Immature natural killer cell (primary cell): Measurements from ENCODE around the gene ULK4. TPM values are rescaled to one million over a fixed set of nuclear protein-coding genes. Genes with fewer than 3 reads are reported as not detected.
"Not testable (repeated sequence)": the region's sequence is repeated elsewhere in the genome, so short reads cannot be mapped to it uniquely, and the experiment has no call there.

ENCODE experiments used
- DNase-seq, 3 donors: peaks; one replicate each; pipeline ENCODE4 v3.0.0; 2022; ENCODE audit warnings: mixed read lengths in 1 of 3
- H3K27ac Mint-ChIP-seq, 6 donors: one replicate each; pipeline ENCODE4 v1.8.0; 2020; ENCODE audit warnings: mixed read lengths in 6 of 6, mild to moderate bottlenecking in 5 of 6, inconsistent platforms in 4 of 6, moderate library complexity in 3 of 6
- H3K27me3 Mint-ChIP-seq, 3 donors: one replicate each; pipeline ENCODE4 v1.8.0; 2020 to 2021; ENCODE audit warnings: low read depth in 3 of 3, mild to moderate bottlenecking in 3 of 3, mixed read lengths in 3 of 3, moderate library complexity in 3 of 3, inconsistent platforms in 1 of 3
- H3K36me3 Mint-ChIP-seq, 3 donors: one replicate each; pipeline ENCODE4 v1.8.0; 2020; ENCODE audit warnings: mixed read lengths in 3 of 3, inconsistent platforms in 2 of 3, mild to moderate bottlenecking in 2 of 3
- H3K4me1 Mint-ChIP-seq, 2 donors: one replicate each; pipeline ENCODE4 v1.8.0; 2020; ENCODE audit warnings: inconsistent platforms in 2 of 2, mild to moderate bottlenecking in 2 of 2, mixed read lengths in 2 of 2, moderate library complexity in 1 of 2
- H3K4me3 Mint-ChIP-seq, 5 donors: one replicate each; pipeline ENCODE4 v1.8.0; 2020; ENCODE audit warnings: mild to moderate bottlenecking in 5 of 5, mixed read lengths in 5 of 5, inconsistent platforms in 3 of 5, moderate library complexity in 3 of 5
- H3K9me3 Mint-ChIP-seq, 6 donors: one replicate each; pipeline ENCODE4 v1.8.0; 2020; ENCODE audit warnings: mild to moderate bottlenecking in 6 of 6, mixed read lengths in 6 of 6, inconsistent platforms in 4 of 6, moderate library complexity in 3 of 6
- polyA plus RNA-seq, 3 donors: library from polyadenylated mRNA; unstranded; fragments of 300-500 nt; fragmentation: Illumina TruSeq; gene quantifications; one replicate each; pipeline ENCODE4 v1.2.3, GENCODE V29; 2021

The ULK4 gene
- polyA plus RNA-seq, 3 donors from 2014 or later: 9.9 to 10.6 (median 9.9) TPM

DNA sequence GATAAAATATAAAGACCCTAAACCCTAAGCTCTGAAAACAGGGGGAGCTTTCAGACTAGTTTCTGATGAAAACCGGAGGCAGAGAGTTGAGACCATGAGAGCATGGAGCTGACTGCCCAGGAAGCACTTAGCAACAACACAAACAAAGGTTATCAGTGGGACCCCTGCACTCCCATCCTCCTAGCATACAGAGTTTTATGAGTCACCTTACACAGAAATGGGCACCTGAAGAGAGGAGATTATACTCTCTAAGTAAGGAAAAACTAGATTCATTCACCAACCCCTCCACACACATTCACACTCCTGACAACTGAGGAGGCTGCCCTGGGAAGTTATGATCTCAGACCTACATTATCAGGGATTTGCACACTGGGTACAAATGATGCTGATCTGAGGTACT, 261.7 kb downstream of the ULK4 start:
- no peak overlapping the region for H3K27ac Mint-ChIP-seq
- no peak overlapping the region for H3K4me3 Mint-ChIP-seq
- no peak for DNase-seq
- no peaks in the 10 kb centered on the region for H3K9me3 Mint-ChIP-seq
- no peaks in the 10 kb centered on the region for H3K4me1 Mint-ChIP-seq
- H3K36me3 Mint-ChIP-seq: peaks cover 0 to 13% (median 5%) of the 10 kb centered on the region in 3 donors
- H3K27me3 Mint-ChIP-seq: no peaks in the 10 kb centered on the region

DNA sequence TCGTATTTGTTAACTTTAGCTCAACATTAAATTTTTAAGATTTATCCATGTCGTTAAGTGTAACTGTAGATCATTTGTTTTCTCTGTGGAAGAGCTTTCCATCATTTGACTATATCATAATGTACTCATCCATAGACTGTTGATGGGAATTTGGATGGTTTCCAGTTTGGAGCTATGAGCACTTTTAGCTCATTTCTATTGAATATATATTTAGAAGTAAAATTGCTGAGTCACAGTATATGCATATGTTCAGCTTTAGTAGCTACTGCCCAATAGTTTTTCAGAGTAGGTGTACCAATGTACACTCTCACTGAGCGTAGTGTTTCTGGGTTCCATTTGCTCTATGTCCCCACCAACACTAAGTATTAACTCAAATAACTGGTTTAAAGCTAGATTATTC, 263.0 kb downstream of the ULK4 start:
- Mint-ChIP-seq H3K27me3 (no peaks in the 10 kb centered on the region), H3K36me3 (peaks cover 0 to 14% (median 14%) of the 10 kb centered on the region in 3 donors), H3K4me1 (no peaks in the 10 kb centered on the region), H3K9me3 (no peaks in the 10 kb centered on the region), H3K27ac (no peak overlapping the region), H3K4me3 (no peak overlapping the region)
- DNase-seq: no peak

DNA sequence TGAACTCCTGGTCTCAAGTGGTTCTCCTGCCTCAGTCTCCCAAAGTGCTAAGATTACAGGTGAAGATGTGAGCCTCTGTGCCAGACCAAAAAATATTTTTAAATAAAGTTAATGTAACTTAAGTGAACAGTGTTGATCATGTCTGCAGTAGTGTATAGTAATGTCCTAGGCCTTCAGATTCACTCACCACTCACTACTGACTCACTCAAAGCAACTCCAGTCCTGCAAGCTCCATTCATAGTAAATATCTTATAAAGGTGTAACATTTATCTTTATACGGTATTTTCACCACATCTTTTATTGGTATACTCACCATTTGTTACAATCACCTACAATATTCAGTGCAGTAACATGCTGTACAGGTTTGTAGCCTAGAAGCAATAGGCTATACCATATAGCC, 264.2 kb downstream of the ULK4 start:
- Mint-ChIP-seq H3K27me3 (no peaks in the 10 kb centered on the region), H3K4me3 (no peak overlapping the region), H3K4me1 (no peaks in the 10 kb centered on the region), H3K27ac (no peak overlapping the region), H3K36me3 (peaks cover 0 to 18% (median 15%) of the 10 kb centered on the region in 3 donors), H3K9me3 (no peaks in the 10 kb centered on the region)
- no peak for DNase-seq

DNA sequence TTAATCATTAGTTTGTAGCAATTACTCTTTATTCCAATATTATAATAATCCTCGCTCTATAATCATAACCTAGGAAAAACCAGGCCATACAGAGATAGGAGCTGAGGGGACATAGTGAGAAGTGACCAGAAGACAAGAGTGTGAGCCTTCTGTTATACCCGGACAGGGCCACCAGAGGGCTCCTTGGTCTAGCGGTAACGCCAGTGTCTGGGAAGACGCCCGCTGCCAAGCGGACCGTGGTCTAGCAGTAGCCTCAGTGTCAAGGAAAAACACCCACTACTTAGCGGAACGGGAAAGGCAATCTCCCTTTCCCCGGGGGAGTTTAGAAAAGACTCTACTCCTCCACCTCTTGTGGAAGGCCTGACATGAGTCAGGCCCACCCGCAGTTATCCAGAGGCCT, 266.1 kb downstream of the ULK4 start:
- not testable (repeated sequence) for H3K27ac Mint-ChIP-seq, H3K4me1 Mint-ChIP-seq, H3K9me3 Mint-ChIP-seq, DNase-seq, H3K4me3 Mint-ChIP-seq, H3K27me3 Mint-ChIP-seq
- peaks cover 0 to 20% (median 14%) of the 10 kb centered on the region in 3 donors for H3K36me3 Mint-ChIP-seq

DNA sequence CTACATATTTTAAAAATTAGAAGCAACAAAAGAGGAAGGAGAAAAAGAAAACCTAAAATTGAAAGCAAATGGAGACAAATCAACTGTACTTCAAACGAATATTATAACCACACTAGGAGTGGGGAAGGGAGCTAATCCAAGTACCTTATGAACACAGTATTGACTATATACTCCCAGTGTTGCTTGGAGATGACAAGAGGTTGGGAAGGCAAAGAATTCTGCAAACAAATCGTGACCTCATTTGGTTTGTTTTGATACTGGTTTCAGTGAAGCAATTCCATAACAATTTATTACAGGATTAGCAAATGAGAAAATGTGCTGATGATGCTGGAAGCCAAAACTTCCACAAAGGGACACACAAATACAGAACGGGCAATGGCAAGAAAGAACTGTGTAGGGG, 268.1 kb downstream of the ULK4 start:
- Mint-ChIP-seq H3K36me3 (peaks cover 3 to 20% (median 17%) of the 10 kb centered on the region in 3 donors), H3K9me3 (peaks cover 0 to 4% (median 0%) of the 10 kb centered on the region in 6 donors), H3K4me3 (no peak overlapping the region), H3K27ac (no peak overlapping the region), H3K27me3 (peaks cover 0 to 3% (median 0%) of the 10 kb centered on the region in 3 donors), H3K4me1 (peaks cover 7 to 9% of the 10 kb centered on the region in 2 donors)
- DNase-seq: no peak

DNA sequence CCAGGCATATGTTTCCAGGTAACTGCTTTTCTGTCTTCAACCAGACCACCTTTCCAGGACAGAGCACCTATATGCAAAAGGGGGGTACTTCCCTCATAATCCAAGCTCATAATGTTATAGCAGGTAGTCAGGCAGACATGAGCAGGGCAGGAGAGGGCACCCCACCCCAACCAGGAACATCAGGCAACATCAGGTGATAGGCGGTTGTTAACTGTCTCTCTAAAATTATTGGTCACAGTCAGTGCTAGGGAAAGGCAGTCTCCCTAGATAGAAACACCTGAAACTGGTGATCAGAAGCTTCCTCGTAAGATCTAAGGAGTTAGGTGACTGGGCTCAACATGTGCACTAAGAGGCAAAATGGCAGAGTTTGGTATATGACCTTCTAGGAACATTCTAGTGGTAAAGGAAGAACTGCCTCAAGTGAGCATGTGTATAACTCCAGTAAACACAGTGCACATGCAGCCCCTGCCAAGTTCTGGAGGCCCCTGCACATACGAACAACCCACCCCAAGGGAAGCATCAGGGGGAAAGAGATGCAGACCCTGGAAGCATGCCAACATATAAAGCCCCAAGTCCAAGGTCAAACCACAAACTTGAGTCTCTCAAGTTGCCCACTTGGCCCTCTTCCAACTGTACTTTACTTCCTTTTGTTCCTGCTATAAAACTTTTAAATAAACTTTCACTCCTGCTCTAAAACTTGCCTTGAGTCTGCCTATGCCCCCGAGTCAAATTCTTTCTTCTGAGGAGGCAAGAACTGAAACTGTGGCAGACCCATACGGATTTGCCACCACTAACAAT, 270.9 kb downstream of the ULK4 start:
- Mint-ChIP-seq H3K27ac (no peak overlapping the region), H3K36me3 (peaks cover 8 to 26% (median 19%) of the 10 kb centered on the region in 3 donors), H3K9me3 (peaks cover 0 to 5% (median 0%) of the 10 kb centered on the region in 6 donors), H3K27me3 (peaks cover 0 to 3% (median 0%) of the 10 kb centered on the region in 3 donors), H3K4me3 (no peak overlapping the region), H3K4me1 (peaks cover 7 to 9% of the 10 kb centered on the region in 2 donors)
- DNase-seq: no peak

DNA sequence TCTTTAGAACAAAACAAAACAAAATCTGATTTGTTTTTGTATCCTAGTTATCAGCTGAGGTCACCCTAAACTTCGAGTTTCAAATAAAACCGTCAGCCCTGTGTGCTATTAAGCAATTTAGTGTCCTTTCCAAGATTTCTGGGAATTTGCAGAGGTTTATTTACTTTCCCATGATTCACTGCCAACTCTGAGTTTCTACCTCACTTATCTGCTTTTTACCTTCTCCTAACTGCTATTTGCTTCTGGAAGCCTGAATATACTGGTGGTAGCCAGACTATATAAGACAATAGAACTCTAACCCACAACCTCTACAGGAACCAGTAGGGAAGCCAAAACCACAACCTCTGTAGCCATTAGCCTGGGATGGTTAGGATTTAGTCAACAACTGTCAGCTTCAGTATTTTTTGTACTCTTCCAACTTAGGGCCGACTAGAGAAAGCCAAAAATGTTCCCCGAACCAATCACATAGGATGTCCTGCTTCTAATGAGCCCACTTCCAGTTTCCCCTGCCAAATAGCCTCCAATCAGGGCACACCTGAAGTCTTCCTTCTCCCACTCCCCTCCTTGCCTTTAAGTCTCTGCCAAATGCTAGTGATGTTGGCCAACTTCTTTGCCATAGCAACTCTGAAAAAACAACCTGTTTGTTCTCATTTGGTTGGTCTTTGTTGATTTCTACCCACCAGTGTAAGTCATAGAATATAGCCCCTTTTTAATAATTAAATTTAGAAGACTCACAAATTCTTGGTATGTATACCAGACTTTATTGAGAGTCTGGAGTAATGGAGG, 273.1 kb downstream of the ULK4 start:
- peaks cover 0 to 6% (median 0%) of the 10 kb centered on the region in 6 donors for H3K9me3 Mint-ChIP-seq
- H3K27ac Mint-ChIP-seq: no peak overlapping the region
- peaks cover 0 to 3% (median 0%) of the 10 kb centered on the region in 3 donors for H3K27me3 Mint-ChIP-seq
- H3K4me1 Mint-ChIP-seq: peaks cover 7 to 9% of the 10 kb centered on the region in 2 donors
- no peak for DNase-seq
- H3K36me3 Mint-ChIP-seq: peaks cover 8 to 25% (median 14%) of the 10 kb centered on the region in 3 donors
- H3K4me3 Mint-ChIP-seq: no peak overlapping the region

DNA sequence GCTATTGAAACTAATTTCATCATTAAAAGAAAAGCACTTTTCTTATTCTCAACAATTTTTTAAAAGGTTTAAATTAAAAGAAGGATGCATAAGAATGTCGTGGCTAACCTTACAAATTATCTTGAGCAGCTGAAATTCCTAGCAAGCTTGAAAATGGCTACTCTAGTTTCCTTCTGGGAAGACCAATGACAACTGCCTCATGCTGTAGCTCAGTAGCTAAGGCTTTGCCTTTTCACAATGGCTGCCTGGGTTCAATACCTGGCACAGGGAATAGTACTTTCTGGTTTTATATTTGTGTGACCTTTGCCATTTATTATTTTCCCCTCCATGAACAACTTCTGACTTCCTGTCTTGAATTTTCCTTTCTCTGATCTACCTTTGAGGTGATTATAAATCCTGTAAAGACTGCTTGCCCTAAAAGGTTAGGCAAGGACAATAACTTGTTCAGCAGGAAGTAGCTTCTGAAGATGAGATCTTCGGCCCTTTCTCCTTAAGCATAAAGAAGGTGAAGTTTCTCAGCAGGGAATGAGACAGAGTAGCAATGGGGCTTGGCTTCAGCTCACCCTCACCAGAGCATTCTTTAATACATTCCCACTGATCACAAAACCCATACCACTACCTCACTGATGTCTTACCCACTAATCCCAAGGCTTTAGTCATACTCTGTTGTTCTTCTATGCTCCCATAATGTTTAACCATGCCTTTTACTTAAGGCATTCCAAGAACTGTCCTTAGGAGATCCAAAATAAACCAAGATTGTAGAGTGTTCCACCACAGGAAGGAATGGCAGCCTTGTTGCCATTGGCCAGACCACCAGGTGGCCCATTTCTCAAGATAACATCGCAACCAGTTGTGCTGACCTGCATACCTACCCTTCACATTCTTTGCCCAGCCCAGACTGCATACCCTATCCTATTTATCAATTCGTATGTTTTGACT, 276.8 kb downstream of the ULK4 start:
- H3K36me3 Mint-ChIP-seq: peaks cover 8 to 28% (median 22%) of the 10 kb centered on the region in 3 donors
- H3K4me3 Mint-ChIP-seq: no peak overlapping the region
- H3K9me3 Mint-ChIP-seq: peaks cover 0 to 6% (median 0%) of the 10 kb centered on the region in 6 donors
- H3K27me3 Mint-ChIP-seq: peaks cover 0 to 3% (median 0%) of the 10 kb centered on the region in 3 donors
- no peaks in the 10 kb centered on the region for H3K4me1 Mint-ChIP-seq
- DNase-seq: no peak
- no peak overlapping the region for H3K27ac Mint-ChIP-seq

DNA sequence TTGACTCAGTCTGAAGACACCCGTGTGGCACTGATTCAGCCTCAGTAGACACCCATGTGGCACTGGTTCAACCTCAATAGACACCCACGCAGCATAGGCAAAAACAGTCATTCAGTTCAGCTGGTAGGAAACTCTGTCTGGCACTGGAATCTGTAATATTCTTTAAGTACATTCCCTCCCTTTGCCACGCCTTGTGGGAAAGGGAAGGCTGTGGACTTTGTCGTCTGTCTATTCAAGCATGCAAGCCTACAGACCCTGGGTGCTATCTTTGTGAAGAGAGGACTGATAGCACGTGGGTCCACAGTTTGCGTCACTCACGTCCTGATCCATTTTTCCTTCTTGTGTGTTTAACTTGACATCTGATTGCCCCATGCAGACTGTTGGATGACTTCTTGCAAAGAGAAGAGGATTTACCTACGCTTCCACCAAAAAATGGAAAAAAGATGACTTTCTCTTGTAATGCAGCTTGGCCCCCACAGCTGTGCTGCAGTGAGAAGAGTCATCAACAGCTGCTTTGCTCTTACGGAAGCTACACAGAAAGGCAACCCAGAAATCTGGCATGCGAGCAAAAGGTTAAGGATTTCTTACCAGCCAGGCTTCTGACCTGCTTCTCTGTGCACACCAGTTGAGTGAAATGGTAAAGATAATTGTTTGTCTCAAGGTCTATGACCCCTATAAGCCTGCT, 278.1 kb downstream of the ULK4 start:
- peaks cover 0 to 2% (median 0%) of the 10 kb centered on the region in 6 donors for H3K9me3 Mint-ChIP-seq
- H3K27ac Mint-ChIP-seq: no peak overlapping the region
- H3K27me3 Mint-ChIP-seq: no peaks in the 10 kb centered on the region
- H3K4me1 Mint-ChIP-seq: no peaks in the 10 kb centered on the region
- H3K4me3 Mint-ChIP-seq: no peak overlapping the region
- DNase-seq: no peak
- H3K36me3 Mint-ChIP-seq: peaks cover 5 to 28% (median 22%) of the 10 kb centered on the region in 3 donors

DNA sequence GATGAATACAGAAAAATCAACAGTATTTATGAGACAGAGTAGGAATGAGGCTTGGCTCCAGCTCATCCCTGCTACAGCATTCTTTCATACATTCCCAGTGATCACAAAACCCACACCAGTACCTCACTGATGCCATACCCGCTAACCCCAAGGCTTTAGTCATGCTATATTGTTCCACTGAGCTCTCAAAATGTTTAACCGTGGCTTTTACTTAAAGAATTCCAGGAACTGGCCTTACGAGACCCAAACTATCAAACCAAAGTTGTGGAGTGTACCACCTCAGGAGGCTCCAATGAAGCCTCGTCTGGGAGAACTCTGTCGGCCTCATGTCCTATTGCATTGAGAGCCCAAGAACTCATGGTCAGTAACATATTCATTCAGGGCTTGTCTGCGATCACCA, 278.9 kb downstream of the ULK4 start:
- Mint-ChIP-seq H3K27ac (no peak overlapping the region), H3K4me3 (no peak overlapping the region), H3K4me1 (no peaks in the 10 kb centered on the region), H3K27me3 (no peaks in the 10 kb centered on the region), H3K36me3 (peaks cover 2 to 26% (median 22%) of the 10 kb centered on the region in 3 donors), H3K9me3 (peaks cover 0 to 2% (median 0%) of the 10 kb centered on the region in 6 donors)
- no peak for DNase-seq

DNA sequence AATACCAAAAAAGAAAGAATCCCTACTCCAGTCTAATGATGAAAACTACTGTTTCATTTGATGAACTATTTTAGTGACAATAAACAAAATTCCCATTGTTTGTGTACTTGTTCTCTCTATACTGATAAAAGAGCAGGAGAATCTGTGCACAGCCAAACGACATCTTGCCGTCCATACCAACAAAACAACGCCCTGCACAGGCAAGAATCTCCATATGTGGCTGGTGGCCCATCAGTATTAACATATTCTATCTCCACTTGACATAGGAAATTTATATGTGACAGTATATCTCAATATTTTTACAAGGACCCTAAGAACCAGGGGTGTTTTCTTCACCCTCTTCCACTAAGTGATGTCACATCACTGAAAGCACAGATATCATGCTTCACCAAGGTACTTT, 279.5 kb downstream of the ULK4 start:
- H3K4me1 Mint-ChIP-seq: no peaks in the 10 kb centered on the region
- no peak overlapping the region for H3K27ac Mint-ChIP-seq
- no peak for DNase-seq
- peaks cover 0 to 2% (median 0%) of the 10 kb centered on the region in 6 donors for H3K9me3 Mint-ChIP-seq
- peaks cover 0 to 25% (median 22%) of the 10 kb centered on the region in 3 donors for H3K36me3 Mint-ChIP-seq
- H3K27me3 Mint-ChIP-seq: no peaks in the 10 kb centered on the region
- no peak overlapping the region for H3K4me3 Mint-ChIP-seq

DNA sequence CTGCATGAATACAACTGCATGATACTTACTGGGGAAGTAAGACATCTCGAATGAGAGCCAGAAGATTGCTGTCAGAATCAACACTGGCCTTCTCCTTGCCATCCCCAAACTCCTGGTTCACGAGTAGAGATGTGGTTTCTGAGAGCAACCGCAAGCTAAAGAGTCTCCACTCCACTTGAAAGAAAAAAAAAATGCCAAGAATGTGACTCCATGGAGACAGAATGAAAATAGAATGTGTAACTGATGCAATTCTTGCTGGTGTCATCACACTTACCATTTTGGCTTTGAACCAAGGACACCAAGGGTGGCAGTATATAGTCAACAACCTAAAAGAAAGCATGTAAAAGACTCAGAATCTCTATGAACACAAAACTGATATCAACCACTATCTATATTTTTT, 280.4 kb downstream of the ULK4 start:
- H3K4me1 Mint-ChIP-seq: no peaks in the 10 kb centered on the region
- H3K27ac Mint-ChIP-seq: no peak overlapping the region
- peaks cover 0 to 2% (median 0%) of the 10 kb centered on the region in 6 donors for H3K9me3 Mint-ChIP-seq
- H3K4me3 Mint-ChIP-seq: no peak overlapping the region
- H3K27me3 Mint-ChIP-seq: no peaks in the 10 kb centered on the region
- peaks cover 0 to 23% (median 21%) of the 10 kb centered on the region in 3 donors for H3K36me3 Mint-ChIP-seq
- no peak for DNase-seq

DNA sequence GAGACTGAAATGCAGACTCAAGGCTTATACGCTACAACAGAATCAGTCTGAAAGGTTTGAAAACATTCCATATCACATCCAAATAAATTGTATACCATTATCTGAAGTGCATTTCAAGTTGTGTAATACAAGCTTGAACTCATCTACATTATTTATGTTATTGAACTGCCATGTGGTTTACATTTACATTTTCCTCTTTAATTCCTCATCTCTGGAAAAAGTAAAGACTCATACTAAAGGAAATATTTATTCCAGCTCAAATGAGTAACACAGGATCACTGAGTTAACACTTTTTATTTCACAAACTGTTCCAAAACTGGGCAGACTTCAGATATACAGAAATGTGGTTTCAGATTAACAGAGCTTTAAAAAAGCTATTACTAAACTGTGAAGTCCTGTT, 282.5 kb downstream of the ULK4 start:
- Mint-ChIP-seq H3K27me3 (no peaks in the 10 kb centered on the region), H3K4me3 (no peak overlapping the region), H3K9me3 (no peaks in the 10 kb centered on the region), H3K27ac (no peak overlapping the region), H3K36me3 (peaks cover 0 to 14% (median 9%) of the 10 kb centered on the region in 3 donors), H3K4me1 (no peaks in the 10 kb centered on the region)
- DNase-seq: no peak
